NCI-H2107 treated with DMSO at 0.1 percent for 48 hours (cell line): ENCODE results near the gene METTL16.
A peak's percentile ranks its signal among the peaks of the same experiment; 100 is the strongest.

ENCODE experiments used
- DNase-seq: peaks from one replicate; lab custom pipeline; 2025; ENCODE audit not compliant: unreplicated experiment; lab: John Stamatoyannopoulos, UW

Gene METTL16

DNA sequence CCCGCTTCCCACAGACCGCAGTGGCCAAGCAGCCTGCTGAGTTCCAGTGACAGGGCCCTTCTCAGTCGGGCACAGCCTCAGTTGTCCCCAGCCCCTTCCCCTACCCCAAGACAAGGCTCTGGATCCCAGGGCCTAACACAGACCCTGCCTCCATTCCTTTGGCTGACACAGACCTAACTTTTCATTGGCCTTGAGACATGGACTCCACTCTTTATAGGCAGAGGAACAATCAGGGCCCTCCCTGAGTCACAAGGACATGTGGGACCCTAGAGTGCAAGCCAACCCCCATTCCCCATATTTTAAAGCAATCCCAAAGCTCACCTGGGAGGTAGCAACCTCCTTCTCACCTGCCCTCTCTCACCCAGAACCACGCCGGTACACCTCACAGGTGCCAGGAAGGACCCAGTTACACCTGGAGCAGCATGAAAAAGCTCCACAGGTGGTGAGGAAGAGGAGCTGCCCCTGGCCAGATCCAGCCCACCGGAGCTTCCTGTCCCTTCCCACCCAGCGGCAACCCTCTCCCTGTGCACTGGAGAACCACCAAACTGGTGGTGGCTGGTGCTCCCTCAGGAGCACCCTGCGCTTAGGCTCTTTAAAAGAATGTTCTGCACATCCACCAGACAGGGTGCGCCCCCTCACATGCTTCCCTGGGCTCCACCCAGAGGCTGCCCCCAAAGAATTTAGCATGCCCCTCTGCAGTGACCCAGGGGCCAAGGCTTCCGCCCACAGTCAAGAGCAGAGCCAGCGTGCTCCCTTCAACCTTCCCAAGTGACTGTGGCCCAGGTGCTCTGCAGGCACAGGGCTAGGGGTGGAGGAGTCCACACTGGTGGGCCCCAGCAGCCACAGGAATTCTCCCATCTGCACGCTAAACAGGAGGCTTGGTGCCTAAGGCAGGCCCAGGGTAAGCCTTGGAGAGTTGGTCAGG is 114.2 kb downstream of the METTL16 start:
- DNase-seq: no peak

DNA sequence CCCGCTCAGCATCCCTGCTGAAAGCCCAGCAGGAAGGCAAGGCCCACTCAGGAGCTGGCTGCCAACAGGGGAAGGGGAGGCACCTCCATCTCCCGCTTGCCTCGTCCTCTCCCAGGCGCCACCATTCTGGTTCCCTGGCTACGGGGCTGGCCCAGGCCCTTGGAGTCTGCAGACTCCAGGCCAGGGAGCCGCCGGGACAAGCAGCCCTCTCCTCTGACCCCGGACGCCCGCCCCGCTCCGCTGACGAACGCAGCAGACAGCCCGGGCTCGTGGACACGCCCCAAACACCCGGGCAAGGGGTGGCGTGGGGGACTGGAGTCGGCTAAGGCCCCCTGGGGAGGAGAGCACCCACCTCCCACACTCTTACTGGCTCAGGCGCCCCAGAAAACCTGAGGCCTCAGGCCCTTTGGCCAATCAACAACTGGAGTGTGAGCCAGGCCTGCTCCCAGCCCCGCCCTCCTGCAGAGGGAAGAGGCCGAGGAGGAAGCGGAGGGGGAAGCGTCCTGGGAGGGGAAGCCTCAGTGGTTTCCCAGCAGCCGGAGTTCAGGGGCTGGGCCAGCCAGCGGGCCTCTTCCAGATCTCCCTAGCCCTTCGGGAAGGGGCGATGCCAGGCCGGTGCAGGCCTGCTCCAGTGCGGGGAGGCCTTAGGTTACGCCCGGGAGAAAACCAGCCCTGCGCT is 115.0 kb downstream of the METTL16 start:
- DNase-seq: peak; percentile 60

DNA sequence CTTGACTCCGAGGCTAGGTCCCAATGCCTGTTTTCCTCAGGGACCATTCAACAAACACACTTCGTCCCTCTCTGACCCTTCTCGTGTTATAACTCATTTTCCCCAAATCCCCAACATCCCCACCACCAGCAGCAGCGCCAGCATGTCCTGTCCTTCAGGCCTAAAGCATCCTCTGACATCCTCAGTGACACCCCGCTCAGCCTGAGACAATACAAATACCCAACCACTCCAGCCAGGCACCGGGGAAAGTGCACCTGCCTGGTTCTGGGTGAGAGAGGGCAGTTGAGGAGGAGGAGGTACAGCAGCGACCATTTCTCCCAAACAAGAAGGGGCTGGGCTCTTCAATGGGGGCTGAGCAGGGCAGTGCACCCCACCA is 115.5 kb downstream of the METTL16 start:
- DNase-seq: peak; percentile 4

DNA sequence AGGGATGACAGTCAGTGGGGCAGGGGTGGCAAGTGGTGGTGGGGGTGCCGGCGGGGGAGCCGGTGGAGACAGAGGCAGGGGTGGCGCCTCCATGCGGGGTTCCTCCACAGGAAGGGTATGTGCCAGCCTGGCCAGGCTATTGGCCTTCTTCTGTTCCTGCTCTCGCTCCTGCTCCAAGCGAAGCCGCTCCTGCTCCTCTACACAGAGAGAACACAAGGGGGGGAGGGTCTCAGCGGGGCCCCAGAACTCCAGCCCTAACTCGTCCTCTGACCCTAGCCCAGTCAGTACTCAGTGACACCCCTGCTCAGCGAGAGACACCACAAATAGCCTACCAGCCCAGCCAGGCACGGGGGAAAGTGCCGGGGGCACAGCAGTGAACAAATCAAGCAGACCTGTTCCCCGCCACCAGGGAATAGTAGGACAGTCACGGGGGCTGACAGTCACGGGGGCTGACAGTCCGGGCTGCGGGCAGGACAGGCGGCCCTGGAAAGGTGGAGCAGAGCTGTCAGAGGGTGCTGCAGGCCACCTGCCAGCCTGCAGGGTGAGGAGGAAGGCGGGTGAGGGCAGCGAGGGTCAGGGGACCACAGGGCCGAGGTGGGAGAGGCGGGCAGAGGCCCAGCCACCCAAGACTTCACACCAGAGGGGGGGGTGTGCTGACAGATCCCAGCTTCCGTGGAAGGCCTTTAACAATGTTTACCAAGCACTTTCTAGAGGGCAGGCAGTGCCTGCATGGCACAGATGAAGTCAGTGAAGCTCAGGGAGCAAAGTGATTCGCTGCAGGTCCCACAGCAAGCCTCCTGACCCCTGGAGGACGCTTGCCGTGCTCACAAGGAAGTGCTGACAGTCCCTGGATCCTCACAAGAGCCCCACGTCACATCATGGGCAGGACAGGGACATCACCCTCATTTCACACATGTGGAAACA is 116.2 kb downstream of the METTL16 start:
- DNase-seq: no peak

DNA sequence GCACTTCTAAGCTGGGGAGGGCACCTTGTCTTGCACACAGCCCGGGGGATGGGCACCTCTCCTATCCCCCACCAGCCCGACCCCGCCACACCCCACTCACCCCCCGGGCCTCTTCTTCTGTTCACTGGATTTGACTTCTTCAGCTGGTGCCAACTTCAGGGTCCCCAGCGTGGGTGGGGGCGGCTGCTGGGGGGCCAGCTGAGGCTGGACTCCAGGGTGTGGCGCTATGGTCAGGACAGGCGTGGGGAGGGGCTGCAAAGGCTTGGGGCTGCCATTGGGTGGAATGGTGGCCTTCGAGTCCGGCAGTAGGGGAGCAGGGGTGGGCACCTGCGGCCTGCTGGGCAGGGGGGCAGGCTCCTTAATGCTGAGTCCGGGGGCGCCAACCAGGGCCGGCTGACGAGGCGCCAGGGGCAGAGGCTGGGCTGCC is 116.9 kb downstream of the METTL16 start:
- no peak for DNase-seq

DNA sequence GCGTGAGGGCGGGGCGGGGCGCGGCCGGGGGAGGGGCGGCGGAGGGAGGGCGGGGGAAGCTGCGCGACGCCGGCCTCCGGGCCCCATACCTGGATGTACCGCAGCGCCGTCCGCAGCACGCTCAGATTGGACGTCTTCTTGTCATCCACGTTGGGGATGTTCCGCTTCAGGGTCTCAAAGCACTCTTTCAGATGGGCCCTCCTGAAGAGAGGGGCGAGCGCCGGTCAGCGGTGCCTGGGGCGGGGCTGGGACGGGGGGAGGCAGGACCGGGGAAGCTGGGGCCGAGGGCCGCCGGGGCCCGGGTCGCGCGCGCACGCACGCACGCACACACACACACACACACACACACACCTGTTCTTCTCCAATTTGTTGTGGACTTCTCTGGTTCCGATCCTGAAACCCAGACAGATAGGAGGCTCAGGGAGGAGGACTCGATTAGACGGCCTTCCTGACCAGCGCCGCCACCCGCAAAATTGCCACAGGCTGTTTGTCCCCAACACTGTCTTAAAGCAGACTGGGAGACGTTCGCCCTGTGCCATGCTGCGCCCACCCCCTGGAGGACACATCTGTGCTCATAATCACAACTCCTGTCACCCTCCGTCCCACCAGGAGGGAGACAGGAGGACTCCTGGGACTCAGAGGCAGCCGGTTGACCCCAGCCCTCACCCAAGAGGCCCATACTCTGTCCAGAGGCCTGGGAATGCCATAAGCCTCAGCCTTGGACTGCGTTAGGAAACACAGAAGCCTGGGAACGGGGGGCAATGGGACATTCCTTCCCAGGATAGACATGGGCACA is 117.5 kb downstream of the METTL16 start:
- DNase-seq: no peak

DNA sequence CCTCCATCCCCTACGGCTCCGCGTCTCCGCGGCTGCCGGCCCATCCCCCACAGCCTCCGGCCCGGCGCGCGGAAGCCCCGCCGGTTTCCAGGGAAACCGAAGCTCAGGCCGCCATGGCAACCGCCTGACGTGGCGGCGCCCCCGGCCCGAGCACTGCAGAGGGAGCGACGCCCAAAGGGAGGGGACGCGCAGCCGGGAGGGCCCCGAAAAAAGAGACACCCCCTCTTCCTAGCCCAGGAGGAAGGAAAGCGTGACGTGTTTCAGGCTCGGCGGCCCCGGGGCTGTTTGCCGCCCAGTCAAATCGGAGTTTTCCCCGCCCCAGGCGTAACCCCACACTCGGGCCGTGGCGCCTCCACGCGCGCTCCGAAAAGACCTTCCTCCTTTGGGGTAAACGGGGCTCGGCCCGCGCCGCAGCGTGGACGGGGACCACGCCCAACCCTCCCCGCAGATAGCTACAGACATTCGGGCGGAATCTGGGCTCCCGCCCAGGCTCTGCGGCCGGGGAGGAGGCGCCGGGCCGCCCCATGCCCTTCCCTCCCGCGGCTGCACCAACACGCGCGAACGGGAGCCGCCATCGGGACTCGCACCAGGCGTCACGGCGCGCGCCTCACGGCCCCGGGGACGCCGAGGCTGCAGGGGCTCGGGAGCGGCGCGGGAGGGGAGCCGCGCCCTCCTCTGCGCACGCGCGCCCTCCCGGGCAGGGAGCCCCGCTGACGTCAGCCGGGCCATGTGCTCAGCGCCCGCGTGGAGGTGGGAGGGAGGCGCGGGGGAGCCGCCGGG is 118.3 kb downstream of the METTL16 start:
- peak; percentile 16 for DNase-seq

DNA sequence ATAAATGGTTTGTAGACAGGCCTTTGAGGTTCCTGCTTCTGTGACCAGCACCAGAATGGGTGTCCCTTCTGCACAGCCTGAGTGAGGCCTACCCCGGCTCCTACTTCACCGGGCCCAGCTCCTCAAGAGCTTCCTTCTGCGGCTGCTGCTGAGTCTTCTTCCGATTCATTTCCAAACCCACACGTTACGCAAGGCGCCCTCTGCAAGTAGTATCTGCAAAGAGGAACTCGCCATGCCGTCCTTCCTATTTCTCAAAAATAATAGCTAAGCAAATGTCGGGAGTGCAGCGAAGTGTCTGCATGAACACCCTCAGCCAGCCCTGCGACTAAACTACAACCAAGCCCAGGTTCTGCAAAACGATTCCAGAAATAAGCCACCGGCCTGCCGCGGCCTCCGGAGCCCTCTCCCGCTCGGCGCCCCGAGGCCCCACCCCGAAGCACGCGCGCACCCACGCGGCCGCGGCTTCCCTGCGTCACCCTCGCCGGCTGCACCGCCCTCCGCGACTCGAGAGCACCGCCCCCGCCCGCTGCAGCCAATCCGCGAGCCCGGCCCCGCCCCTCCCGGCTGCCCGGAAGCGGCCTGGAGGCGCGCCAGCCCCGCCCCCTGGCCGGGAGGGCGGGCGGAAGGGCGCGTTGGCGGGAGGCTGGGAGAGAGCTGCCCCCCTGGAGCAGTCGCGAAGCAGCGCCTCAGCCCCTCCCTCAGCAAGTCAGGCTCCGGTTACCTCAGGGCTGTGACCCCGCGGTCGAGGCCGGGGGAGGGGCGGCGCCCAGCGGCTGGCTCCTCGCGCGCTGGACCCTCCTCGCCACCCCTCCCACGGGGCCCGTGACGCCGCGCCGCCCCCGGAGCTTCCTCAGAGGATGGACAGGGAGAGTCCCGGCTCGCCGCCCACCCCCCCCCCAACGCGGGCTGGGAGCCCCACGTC is 119.2 kb downstream of the METTL16 start:
- peak; percentile 37 for DNase-seq

DNA sequence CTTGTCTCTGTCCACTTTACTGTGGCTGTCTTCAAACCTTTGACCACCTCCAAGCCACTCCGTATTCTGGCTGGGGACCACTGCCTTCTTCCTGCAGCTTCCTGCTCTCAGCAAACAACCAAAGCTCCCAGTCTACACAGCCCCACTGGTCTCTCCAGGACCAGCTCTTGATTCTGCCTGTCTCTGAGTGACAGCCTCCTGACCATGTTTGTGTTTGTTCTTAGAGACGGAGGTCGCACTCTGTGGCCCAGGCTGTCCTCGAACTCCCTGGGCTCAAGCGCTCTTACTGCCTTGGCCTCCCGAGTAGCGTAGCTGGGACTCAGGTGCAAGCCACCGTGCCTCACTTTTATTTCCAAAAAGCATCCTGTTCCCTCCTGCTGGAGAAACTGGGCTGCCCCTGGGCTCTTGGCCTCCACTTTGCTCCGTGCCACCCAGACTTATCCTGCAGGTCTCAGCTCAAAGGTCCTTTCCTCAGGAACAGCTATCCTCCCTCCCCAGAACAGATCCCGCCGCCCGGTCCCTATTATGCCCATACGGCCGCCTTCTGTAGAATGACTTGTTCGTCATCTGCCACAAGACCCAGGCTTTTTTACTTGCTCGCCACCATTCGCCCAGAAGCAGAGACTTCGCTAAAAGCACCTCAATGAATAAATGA is 120.0 kb downstream of the METTL16 start:
- no peak for DNase-seq

DNA sequence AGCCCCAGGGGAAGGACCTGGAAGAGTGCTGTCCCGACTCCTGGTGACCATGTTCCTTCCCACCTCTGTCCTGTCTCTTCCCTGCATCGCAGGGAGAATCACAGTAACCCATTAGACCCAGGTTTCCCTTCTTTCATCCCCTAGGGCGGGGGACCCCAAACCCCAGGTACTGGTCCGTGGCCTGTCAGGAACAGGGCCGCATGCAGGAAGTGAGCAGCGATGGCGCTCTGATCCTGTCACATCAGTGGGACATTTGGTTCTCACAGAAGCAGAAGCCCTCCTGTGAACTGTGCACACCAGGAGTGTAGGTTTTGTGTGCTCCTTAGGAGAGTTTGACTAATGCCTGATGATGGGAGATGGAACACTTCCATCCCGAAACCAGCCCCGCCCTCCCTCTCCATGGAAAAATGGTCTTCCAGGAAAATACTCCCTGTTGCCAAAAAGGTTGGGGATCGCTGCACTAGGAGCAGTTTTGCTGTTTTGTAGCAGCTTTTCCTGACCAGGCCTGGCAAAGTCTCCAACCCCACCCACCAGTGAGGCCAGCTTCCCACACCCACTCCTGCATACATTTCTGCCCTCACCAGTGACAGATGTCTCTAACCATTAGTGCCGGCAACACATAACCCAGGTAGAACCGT is 121.4 kb downstream of the METTL16 start:
- DNase-seq: no peak

DNA sequence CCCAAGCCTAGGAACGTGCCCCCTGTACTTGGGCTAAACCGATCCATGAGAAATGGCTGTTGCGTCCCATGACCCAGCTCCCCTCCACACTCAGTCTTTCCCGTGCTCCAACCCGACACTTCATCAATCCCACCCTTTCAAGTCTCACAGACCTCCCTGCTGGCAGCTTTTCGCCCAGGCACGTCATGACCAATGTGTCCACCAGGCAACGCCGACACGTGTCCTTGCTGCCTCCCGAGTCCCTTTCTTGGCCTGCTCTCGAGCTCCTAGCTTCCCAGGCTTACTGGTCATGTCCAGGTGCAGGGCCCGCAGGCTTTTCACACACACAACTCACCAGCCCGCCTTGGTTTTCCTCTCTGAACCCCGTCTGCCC is 123.0 kb downstream of the METTL16 start:
- no peak for DNase-seq

DNA sequence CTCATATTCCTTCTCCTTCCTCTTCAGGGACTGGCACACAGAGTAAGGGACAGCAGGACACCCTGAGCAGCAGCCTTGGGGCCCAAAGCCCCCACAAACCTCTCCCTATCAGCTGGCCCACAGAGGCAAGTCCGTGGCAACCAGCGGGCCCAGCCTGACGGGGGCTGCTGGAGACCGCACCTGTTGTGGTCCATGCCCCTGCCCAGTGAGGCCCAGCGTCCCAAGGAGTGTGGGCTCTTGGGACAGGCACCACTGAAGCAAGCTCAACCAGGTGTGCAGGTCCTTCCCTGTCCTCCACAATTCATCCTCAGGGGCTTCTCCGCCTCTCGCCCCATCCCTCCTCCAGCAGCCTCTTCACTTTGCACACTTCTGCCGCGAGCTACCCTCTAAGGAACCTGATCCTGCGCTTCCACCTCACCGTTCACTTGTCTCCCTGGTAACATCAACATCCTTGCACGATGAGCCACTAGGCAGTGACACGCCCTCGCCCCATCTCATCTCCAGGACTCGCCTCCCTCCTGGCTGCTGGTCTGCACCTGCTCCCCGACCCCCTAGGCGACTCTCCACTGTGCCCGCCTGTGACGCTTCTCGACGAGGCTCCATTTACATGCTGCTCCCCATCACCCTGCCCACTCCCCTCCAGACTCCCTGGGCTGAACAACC is 123.5 kb downstream of the METTL16 start:
- peak; percentile 14 for DNase-seq

DNA sequence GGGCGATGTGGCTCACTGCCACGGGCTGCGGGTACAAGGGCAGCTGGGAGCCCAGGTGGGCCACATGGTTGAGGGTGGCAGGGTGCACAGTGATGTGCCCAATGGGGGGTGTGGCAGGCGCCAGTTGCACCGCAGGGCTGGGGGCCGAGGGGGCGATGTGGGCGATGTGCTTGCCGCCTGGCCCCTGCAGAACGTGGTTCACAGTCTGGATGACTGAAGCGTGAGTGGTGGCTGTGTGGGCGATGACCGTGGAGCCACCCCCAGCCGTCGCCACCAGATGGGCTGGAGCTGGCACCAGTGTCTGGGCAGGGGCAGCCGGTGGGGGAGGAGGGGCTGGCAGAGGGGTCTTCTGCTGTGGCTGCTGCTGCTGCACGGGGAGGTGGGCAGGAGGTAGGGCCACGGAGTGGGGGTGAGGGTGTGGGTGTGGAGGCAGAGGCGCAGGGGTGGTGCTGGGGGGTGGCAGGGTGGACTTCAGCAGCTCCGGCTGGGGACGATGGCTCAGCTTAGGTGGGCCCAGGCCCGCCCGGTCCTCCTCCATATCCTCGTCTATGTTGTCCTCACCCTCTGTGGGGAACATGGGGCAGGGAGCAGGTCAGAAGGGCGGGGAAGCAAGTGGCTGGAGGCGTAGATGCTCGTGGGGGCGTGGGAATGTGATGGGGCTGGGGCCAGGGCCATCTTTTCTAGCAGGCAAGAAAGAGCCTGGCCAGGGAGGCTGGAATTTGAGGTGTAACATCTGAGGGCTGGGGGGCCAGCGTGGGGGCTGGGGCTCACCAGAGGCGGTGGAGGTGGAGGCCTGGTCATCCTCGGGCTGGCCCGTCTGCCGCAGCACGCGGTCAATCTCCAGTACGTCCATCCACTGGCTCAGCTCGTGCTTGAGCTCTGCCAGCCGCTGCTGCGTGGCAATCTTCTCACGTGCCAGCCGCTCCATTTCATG is 124.3 kb downstream of the METTL16 start:
- no peak for DNase-seq

DNA sequence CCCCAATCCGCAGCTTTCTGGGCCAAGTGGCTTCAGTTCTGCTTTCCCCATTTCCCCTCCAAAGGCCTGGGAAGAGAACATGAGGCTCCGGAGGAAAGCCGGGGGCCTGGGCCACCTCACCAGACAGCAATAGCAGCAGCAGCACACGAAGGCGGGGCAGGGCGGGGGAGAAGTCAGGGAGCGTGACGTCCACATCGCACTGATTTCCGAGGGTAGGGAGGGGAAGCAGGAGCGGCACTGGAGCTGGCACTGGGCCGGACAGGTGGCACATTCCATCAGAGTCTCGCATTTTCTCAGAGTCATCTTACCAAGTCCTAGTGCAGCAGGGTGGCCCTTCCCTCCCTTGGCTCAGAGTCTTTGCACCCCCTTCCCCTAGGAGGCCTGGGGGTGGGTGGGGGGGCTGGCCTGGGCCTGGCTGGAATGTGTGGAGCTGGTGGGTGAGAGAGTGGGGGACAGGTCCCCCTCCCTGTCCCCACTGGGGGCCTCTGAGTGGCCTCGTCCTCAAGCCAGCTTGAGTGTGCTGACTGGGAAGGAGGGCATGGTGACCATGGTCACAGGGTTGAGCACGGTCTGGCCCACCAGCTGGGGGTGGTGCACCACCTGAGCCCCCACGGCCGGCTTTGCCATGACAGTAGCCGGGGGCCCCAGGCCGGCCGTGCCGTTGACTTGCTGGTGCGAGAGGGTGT is 125.1 kb downstream of the METTL16 start:
- DNase-seq: no peak
